ENCODE data around the gene FAM83D. TPM values are rescaled to one million over a fixed set of nuclear protein-coding genes. Genes with fewer than 3 reads are reported as not detected.

The FAM83D gene
- total and polyA plus RNA-seq, 2 experiments from 2014 or later: 33.3 to 91.3 TPM

- H3K27me3 Mint-ChIP-seq (ENCODE audit: insufficient read depth, low read depth, poor library complexity): peaks cover 6% of the 10 kb centered on the region
- Histone ChIP-seq H3K4me1 (ENCODE audit: insufficient read depth) (peaks cover 10% of the 10 kb centered on the region), H3K4me2 (peak within 1 kb of the TSS; percentile 82), H2AFZ (peak within 1 kb of the TSS; percentile 44), H3K9me2 (ENCODE audit: insufficient read depth) (no peaks in the 10 kb centered on the region), H3K79me2 (replicated peaks; ENCODE audit: insufficient read depth) (peaks cover 49% of the 10 kb centered on the region), H4K20me1 (replicated peaks; ENCODE audit: insufficient read depth) (peaks cover 3% of the 10 kb centered on the region; the same call in 1 of the 2 replicates), H3K27ac (ENCODE audit: low read depth) (peak within 1 kb of the TSS; percentile 94), H3K36me3 (ENCODE audit: insufficient read depth) (no peaks in the 10 kb centered on the region), H3F3A (replicated peaks; ENCODE audit: low read depth) (no peaks in the 10 kb centered on the region), H3K27me3 (ENCODE audit: insufficient read depth) (no peaks in the 10 kb centered on the region), H3K4me3 (peak within 1 kb of the TSS; percentile 67)
- ATAC-seq (peak; percentile 97), DNase-seq (ENCODE audit: low spot score) (peak; percentile 98)
- H3K4me1 Mint-ChIP-seq: peaks cover 14% of the 10 kb centered on the region
- H3K36me3 Mint-ChIP-seq (ENCODE audit: low read depth): peaks cover 4% of the 10 kb centered on the region; the same call in 2 of the 3 replicates
- peak within 1 kb of the TSS; percentile 99 for H3K4me3 Mint-ChIP-seq
- H3K27ac Mint-ChIP-seq: peak within 1 kb of the TSS; percentile 99
- peak; percentile 95 for TF ChIP-seq POLR2AphosphoS5 (IDR thresholded peaks at IDR 0.05; ENCODE audit: low read depth)
- peak; percentile 60 for TF ChIP-seq CREB1 (CRISPR knock-in tag; IDR thresholded peaks at IDR 0.05; ENCODE audit: low read depth)
- no peak for TF ChIP-seq ZNF331 (CRISPR knock-in tag; IDR thresholded peaks at IDR 0.05; ENCODE audit: low read depth)
- TF ChIP-seq, protein P1, sequence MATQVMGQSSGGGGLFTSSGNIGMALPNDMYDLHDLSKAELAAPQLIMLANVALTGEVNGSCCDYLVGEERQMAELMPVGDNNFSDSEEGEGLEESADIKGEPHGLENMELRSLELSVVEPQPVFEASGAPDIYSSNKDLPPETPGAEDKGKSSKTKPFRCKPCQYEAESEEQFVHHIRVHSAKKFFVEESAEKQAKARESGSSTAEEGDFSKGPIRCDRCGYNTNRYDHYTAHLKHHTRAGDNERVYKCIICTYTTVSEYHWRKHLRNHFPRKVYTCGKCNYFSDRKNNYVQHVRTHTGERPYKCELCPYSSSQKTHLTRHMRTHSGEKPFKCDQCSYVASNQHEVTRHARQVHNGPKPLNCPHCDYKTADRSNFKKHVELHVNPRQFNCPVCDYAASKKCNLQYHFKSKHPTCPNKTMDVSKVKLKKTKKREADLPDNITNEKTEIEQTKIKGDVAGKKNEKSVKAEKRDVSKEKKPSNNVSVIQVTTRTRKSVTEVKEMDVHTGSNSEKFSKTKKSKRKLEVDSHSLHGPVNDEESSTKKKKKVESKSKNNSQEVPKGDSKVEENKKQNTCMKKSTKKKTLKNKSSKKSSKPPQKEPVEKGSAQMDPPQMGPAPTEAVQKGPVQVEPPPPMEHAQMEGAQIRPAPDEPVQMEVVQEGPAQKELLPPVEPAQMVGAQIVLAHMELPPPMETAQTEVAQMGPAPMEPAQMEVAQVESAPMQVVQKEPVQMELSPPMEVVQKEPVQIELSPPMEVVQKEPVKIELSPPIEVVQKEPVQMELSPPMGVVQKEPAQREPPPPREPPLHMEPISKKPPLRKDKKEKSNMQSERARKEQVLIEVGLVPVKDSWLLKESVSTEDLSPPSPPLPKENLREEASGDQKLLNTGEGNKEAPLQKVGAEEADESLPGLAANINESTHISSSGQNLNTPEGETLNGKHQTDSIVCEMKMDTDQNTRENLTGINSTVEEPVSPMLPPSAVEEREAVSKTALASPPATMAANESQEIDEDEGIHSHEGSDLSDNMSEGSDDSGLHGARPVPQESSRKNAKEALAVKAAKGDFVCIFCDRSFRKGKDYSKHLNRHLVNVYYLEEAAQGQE (IDR thresholded peaks at IDR 0.05; ENCODE audit: unreplicated experiment): no peak
- TF ChIP-seq, protein P2, sequence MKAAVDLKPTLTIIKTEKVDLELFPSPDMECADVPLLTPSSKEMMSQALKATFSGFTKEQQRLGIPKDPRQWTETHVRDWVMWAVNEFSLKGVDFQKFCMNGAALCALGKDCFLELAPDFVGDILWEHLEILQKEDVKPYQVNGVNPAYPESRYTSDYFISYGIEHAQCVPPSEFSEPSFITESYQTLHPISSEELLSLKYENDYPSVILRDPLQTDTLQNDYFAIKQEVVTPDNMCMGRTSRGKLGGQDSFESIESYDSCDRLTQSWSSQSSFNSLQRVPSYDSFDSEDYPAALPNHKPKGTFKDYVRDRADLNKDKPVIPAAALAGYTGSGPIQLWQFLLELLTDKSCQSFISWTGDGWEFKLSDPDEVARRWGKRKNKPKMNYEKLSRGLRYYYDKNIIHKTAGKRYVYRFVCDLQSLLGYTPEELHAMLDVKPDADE (IDR thresholded peaks at IDR 0.05): no peak
- TF ChIP-seq EZH2 (IDR thresholded peaks at IDR 0.05; ENCODE audit: low read depth, unreplicated experiment): no peak
- no peak for TF ChIP-seq NANOG (IDR thresholded peaks at IDR 0.05; ENCODE audit: borderline replicate concordance)
- TF ChIP-seq CTCF (conservative IDR thresholded peaks at IDR 0.05; ENCODE audit: low read depth in 2 of 2): peak in 1 of 2 experiments; percentile 32; a peak in 2 of 4 replicates
- no peaks in the 10 kb centered on the region; the same call in 2 of the 3 replicates for H3K9me3 Mint-ChIP-seq
Observed at GRCh38 chr20:38962044-38962927, 36.1 kb downstream of the FAM83D start, which contains the start of gene DHX35. Gene DHX35 (plus strand): TSS chr20:38962344. CDS start chr20:38962368, 24 bp downstream.

All from GM23338 (cell line).